ENCODE data around the gene MCC.

DNA sequence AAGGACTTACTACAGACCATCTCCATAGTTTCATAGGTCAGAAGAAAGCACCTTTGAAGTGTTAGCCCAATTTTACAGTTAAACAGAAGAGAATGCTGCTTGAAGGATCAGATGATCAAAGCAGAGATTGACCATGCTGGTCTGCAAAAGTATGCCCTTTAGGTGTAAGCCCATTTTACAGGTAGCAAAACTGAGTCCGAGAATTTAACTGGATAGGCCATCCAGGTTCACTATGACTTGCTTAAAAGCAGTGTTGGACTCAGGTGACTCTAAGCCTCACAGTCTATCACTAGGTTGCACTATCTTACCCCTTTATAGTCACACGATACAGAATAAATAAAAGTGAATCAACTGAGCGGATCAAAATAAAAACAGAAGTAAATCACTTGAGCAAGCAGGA, 299.0 kb downstream of the MCC start:
- TF ChIP-seq, protein P1, sequence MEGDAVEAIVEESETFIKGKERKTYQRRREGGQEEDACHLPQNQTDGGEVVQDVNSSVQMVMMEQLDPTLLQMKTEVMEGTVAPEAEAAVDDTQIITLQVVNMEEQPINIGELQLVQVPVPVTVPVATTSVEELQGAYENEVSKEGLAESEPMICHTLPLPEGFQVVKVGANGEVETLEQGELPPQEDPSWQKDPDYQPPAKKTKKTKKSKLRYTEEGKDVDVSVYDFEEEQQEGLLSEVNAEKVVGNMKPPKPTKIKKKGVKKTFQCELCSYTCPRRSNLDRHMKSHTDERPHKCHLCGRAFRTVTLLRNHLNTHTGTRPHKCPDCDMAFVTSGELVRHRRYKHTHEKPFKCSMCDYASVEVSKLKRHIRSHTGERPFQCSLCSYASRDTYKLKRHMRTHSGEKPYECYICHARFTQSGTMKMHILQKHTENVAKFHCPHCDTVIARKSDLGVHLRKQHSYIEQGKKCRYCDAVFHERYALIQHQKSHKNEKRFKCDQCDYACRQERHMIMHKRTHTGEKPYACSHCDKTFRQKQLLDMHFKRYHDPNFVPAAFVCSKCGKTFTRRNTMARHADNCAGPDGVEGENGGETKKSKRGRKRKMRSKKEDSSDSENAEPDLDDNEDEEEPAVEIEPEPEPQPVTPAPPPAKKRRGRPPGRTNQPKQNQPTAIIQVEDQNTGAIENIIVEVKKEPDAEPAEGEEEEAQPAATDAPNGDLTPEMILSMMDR (IDR thresholded peaks at IDR 0.05): no peak
- TF ChIP-seq POLR2AphosphoS5 (IDR thresholded peaks at IDR 0.05; ENCODE audit: low read depth, low read length): no peak
- TF ChIP-seq, protein P2, sequence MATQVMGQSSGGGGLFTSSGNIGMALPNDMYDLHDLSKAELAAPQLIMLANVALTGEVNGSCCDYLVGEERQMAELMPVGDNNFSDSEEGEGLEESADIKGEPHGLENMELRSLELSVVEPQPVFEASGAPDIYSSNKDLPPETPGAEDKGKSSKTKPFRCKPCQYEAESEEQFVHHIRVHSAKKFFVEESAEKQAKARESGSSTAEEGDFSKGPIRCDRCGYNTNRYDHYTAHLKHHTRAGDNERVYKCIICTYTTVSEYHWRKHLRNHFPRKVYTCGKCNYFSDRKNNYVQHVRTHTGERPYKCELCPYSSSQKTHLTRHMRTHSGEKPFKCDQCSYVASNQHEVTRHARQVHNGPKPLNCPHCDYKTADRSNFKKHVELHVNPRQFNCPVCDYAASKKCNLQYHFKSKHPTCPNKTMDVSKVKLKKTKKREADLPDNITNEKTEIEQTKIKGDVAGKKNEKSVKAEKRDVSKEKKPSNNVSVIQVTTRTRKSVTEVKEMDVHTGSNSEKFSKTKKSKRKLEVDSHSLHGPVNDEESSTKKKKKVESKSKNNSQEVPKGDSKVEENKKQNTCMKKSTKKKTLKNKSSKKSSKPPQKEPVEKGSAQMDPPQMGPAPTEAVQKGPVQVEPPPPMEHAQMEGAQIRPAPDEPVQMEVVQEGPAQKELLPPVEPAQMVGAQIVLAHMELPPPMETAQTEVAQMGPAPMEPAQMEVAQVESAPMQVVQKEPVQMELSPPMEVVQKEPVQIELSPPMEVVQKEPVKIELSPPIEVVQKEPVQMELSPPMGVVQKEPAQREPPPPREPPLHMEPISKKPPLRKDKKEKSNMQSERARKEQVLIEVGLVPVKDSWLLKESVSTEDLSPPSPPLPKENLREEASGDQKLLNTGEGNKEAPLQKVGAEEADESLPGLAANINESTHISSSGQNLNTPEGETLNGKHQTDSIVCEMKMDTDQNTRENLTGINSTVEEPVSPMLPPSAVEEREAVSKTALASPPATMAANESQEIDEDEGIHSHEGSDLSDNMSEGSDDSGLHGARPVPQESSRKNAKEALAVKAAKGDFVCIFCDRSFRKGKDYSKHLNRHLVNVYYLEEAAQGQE (IDR thresholded peaks at IDR 0.05; ENCODE audit: insufficient read depth in 1 of 2, low read depth in 2 of 2, low read length in 1 of 2): no peak
- TF ChIP-seq SIN3A (IDR thresholded peaks at IDR 0.05; ENCODE audit: borderline replicate concordance, insufficient read depth, low read depth, low read length): no peak

All from Panc1 (cell line).